Upper lobe of left lung (tissue), 6 donors: Measurements from ENCODE around the gene LYSMD1. TPM values are rescaled to one million over a fixed set of nuclear protein-coding genes. Genes with fewer than 3 reads are reported as not detected.

Source experiments
- ATAC-seq, 2 donors: fragments of 200-7000 bp; cut with Tn5 transposase; one replicate each; pipeline ENCODE4 v1.9.1; 2022; ENCODE audit warnings: mild to moderate bottlenecking in 2 of 2, moderate library complexity in 2 of 2; ENCODE audit not compliant: low FRiP score in 2 of 2
- DNase-seq, 2 donors: peaks; one replicate each; pipeline ENCODE4 v3.0.0-alpha.2; 2019 to 2020
- H3K27ac ChIP-seq, 4 donors: fragments of 200-600 bp; sonication (generic); one replicate each; pipeline ENCODE4 v1.5.1; 2016 to 2019
- H3K27me3 ChIP-seq, 4 donors: fragments of 200-600 bp; sonication (generic); one replicate each; pipeline ENCODE4 v1.5.1; 2017 to 2019
- H3K36me3 ChIP-seq, 4 donors: fragments of 200-600 bp; sonication (generic); one replicate each; pipeline ENCODE4 v1.5.1; 2016 to 2019
- H3K4me1 ChIP-seq, 4 donors: fragments of 200-600 bp; sonication (generic); one replicate each; pipeline ENCODE4 v1.5.1; 2018 to 2019
- H3K4me3 ChIP-seq, 4 donors: fragments of 200-600 bp; sonication (generic); one replicate each; pipeline ENCODE4 v1.5.1; 2017 to 2019; ENCODE audit warnings: mild to moderate bottlenecking in 2 of 4, moderate library complexity in 1 of 4
- H3K9me3 ChIP-seq, 4 donors: fragments of 200-600 bp; sonication (generic); one replicate each; pipeline ENCODE4 v1.5.1; 2018 to 2019
- EP300 ChIP-seq, 4 donors: sonication (generic); formaldehyde crosslinking; IDR thresholded peaks; one replicate each; pipeline ENCODE4 v1.5.1; 2017; ENCODE audit warnings: antibody characterized with exemption in 4 of 4, control low read depth in 2 of 4
- POLR2A ChIP-seq, 4 donors: fragments of 450-650 bp; IDR thresholded peaks; one replicate each; pipeline ENCODE4 v1.5.1; 2016 to 2017; ENCODE audit warnings: antibody characterized with exemption in 4 of 4, mild to moderate bottlenecking in 2 of 4
- POLR2AphosphoS5 ChIP-seq, 2 donors: sonication (generic); formaldehyde crosslinking; IDR thresholded peaks; one replicate each; pipeline ENCODE4 v1.5.1; 2017; ENCODE audit warnings: antibody characterized with exemption in 2 of 2
- WGBS, 2 donors: methylation state at CpG; one replicate each; pipeline ENCODE4 v1.1.5; 2017 to 2018; 5-methylcytosine and 5-hydroxymethylcytosine counted together
- total RNA-seq, 6 donors: library from RNA; depleted of rRNA in 4 of 6; stranded (reverse); fragments of >200 nt in 4 of 6; gene quantifications; one replicate each; pipeline versions ENCODE4 v1.1.0 to v1.2.1, GENCODE V29; 2016 to 2021
- TF ChIP-seq, protein P1 (sequence below), 6 experiments: fragments of 450-650 bp in 4 of 6; fragments of 200-600 bp in 2 of 6; sonication (generic) in 2 of 6; IDR thresholded peaks; one replicate each; pipeline ENCODE4 v1.5.1; 2016 to 2019; ENCODE audit warnings: antibody characterized with exemption in 6 of 6
- donor health status: DM: no; HTN: no; CAD: no; lungs with moderate emphysema.
- donor health status: DM: no; HTN: yes; CAD: no; lungs with severe emphysema.

LYSMD1 gene
- total RNA-seq, 6 donors from 2014 or later: 2.2 to 16.8 (median 6.2) TPM

DNA sequence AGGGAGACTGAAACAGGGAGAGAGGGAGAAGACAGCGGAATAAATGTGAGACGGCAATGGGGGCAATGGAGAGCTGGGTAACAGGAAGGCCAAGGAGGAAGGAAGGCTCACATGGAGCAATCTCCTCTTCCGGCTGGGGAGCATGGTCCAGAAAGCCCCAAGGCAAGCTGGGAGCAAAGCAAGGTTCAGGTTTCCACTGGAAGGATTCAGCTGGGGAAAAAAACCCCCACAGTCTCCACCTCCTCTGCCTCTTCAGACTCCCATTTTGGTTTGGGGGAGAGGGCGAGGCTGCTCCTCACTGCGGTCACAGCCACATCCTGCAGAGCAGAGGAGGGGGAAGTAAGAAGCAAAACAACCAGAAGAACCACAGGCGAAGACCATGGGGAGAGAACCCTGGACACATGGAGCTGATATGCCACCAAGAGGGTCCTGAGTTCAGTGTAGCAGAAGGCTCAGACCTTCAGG, 8.6 kb downstream of the LYSMD1 start:
- ATAC-seq (peak; percentile 48 to 66), DNase-seq (peak in 1 of 2 donors; percentile 45)
- Histone ChIP-seq H3K36me3 (peaks cover 9 to 38% (median 21%) of the 10 kb centered on the region in 4 donors), H3K4me3 (peak overlapping the region; percentile 14 to 50 (median 44)), H3K9me3 (no peaks in the 10 kb centered on the region), H3K27me3 (no peaks in the 10 kb centered on the region), H3K4me1 (peaks cover 5 to 23% (median 11%) of the 10 kb centered on the region in 4 donors), H3K27ac (peak overlapping the region; percentile 66 to 81 (median 74))
- TF ChIP-seq, protein P1, sequence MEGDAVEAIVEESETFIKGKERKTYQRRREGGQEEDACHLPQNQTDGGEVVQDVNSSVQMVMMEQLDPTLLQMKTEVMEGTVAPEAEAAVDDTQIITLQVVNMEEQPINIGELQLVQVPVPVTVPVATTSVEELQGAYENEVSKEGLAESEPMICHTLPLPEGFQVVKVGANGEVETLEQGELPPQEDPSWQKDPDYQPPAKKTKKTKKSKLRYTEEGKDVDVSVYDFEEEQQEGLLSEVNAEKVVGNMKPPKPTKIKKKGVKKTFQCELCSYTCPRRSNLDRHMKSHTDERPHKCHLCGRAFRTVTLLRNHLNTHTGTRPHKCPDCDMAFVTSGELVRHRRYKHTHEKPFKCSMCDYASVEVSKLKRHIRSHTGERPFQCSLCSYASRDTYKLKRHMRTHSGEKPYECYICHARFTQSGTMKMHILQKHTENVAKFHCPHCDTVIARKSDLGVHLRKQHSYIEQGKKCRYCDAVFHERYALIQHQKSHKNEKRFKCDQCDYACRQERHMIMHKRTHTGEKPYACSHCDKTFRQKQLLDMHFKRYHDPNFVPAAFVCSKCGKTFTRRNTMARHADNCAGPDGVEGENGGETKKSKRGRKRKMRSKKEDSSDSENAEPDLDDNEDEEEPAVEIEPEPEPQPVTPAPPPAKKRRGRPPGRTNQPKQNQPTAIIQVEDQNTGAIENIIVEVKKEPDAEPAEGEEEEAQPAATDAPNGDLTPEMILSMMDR (IDR thresholded peaks at IDR 0.05): no peak
- peak in 1 of 2 donors; percentile 22 for TF ChIP-seq POLR2AphosphoS5 (IDR thresholded peaks at IDR 0.05)
- WGBS, 2 donors: 69 to 72% methylated on average over 6 of the region's 6 CpGs

DNA sequence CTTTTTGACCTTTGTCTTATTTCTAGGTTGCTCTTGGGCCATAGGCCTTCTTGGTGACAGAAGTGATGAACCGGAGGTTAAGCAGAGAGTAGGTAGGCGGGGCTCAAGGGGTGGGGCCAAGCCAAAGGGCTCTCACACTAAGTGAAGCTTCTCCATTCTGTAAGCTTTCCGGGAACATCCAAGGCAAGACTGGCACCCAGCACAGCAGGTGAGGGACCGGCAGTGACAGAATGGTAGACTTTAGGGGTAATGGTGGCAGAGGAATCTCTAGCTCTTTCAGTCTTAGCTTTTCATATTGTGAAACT, 9.2 kb downstream of the LYSMD1 start, which contains the start of gene TNFAIP8L2:
TSS of gene TNFAIP8L2 (plus strand) at position 135 of the 305 bp plus-strand sequence. CDS start 2,049 bp downstream, outside the sequence.
- H3K27ac ChIP-seq: peak within 1 kb of the TSS; percentile 66 to 81 (median 74)
- H3K4me3 ChIP-seq: peak within 1 kb of the TSS; percentile 14 to 50 (median 44)
- H3K4me1 ChIP-seq: peaks cover 5 to 23% (median 11%) of the 10 kb centered on the region in 4 donors
- DNase-seq: peak in 1 of 2 donors; percentile 76
- TF ChIP-seq, protein P1 (IDR thresholded peaks at IDR 0.05): no peak
- TF ChIP-seq POLR2A (IDR thresholded peaks at IDR 0.05) (peak in 1 of 4 donors; percentile 32), EP300 (IDR thresholded peaks at IDR 0.05) (no peak), POLR2AphosphoS5 (IDR thresholded peaks at IDR 0.05) (no peak)
- H3K36me3 ChIP-seq: peaks cover 9 to 33% (median 20%) of the 10 kb centered on the region in 4 donors
- ATAC-seq: peak; percentile 81 to 87
- 55 to 73% methylated on average over 4 of the region's 4 CpGs for WGBS, 2 donors
- no peaks in the 10 kb centered on the region for H3K27me3 ChIP-seq
- no peaks in the 10 kb centered on the region for H3K9me3 ChIP-seq

DNA sequence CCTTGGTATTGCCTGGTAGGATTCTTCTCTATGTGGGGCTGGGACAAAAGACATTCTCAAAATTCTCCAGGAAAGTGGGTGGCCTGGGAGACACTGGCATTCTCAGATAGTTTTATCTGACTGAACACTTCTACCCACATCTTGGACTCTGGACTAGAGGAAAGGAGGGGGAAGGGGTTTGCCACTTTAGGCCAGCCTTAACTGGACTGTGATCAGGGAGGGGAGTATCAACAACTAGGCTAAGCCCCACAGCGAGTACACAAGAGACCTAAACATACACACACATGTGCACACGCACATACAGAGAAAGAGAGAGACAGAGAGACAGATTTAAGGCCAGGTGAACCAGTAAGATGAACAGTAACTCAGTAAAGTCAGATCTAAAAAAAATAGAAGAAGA, 18.0 kb downstream of the LYSMD1 start:
- no peak for ATAC-seq
- 93 to 100% methylated on average over 2 of the region's 2 CpGs for WGBS, 2 donors
- Histone ChIP-seq H3K4me1 (peaks cover 21 to 28% (median 25%) of the 10 kb centered on the region in 4 donors), H3K27me3 (no peaks in the 10 kb centered on the region), H3K9me3 (no peaks in the 10 kb centered on the region), H3K4me3 (no peak overlapping the region), H3K36me3 (no peaks in the 10 kb centered on the region), H3K27ac (peak overlapping the region in 3 of 4 donors; percentile 68 to 80 (median 73))
- TF ChIP-seq POLR2A (IDR thresholded peaks at IDR 0.05) (no peak), POLR2AphosphoS5 (IDR thresholded peaks at IDR 0.05) (no peak), EP300 (IDR thresholded peaks at IDR 0.05) (no peak)
- TF ChIP-seq, protein P1 (IDR thresholded peaks at IDR 0.05): no peak
- no peak for DNase-seq

DNA sequence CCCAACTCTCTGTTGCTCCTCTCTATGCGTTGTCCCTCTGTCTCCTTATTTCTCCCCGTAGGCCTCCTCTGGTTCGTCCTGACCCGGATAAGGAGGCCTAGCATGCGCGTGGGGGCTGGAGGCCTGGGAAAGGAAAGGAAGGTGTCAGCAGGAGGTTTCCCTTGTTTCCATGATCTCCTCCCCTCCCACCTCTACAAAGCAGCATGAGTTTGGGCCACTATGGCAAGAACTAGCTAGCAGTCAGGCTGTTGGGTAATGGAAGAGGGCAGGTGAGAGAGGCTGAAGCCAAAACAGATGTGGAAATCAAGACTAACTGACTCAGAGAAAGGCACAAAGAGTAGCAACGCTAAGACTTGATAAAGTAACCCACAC, 18.6 kb downstream of the LYSMD1 start:
- WGBS, 2 donors: 17 to 35% methylated on average over 7 of the region's 7 CpGs
- peak overlapping the region; percentile 53 to 80 (median 70) for H3K27ac ChIP-seq
- DNase-seq: no peak

More for the DNA sequence above, 18.6 kb downstream of the LYSMD1 start:
- TF ChIP-seq, protein P1 (IDR thresholded peaks at IDR 0.05): no peak
- no peak for TF ChIP-seq POLR2AphosphoS5 (IDR thresholded peaks at IDR 0.05)
- TF ChIP-seq POLR2A (IDR thresholded peaks at IDR 0.05): no peak
- no peak for TF ChIP-seq EP300 (IDR thresholded peaks at IDR 0.05)
- no peaks in the 10 kb centered on the region for H3K9me3 ChIP-seq
- peak overlapping the region in 3 of 4 donors; percentile 55 to 76 (median 57) for H3K4me3 ChIP-seq
- no peaks in the 10 kb centered on the region for H3K36me3 ChIP-seq
- ATAC-seq: no peak
- H3K4me1 ChIP-seq: peaks cover 21 to 28% (median 25%) of the 10 kb centered on the region in 4 donors
- no peaks in the 10 kb centered on the region for H3K27me3 ChIP-seq
